Muscle of back (tissue), 11 donors: Measurements from ENCODE around the gene PEAK3. TPM values are rescaled to one million over a fixed set of nuclear protein-coding genes. Genes with fewer than 3 reads are reported as not detected.

ENCODE experiments used
- DNase-seq, 3 donors: peaks; one replicate each; pipeline versions ENCODE4 v3.0.0 to v3.0.0-alpha.2; 2013
- polyA plus RNA-seq, 10 donors: library from polyadenylated mRNA; unstranded; fragments of 120-200 nt; gene quantifications; one replicate each; pipeline ENCODE4 v1.2.1, GENCODE V29; 2013; ENCODE audit not compliant: insufficient read length in 10 of 10

Gene PEAK3
- polyA plus RNA-seq, 10 donors = 0.05 to 0.24 (median 0.09) TPM; not detected in 2

DNA sequence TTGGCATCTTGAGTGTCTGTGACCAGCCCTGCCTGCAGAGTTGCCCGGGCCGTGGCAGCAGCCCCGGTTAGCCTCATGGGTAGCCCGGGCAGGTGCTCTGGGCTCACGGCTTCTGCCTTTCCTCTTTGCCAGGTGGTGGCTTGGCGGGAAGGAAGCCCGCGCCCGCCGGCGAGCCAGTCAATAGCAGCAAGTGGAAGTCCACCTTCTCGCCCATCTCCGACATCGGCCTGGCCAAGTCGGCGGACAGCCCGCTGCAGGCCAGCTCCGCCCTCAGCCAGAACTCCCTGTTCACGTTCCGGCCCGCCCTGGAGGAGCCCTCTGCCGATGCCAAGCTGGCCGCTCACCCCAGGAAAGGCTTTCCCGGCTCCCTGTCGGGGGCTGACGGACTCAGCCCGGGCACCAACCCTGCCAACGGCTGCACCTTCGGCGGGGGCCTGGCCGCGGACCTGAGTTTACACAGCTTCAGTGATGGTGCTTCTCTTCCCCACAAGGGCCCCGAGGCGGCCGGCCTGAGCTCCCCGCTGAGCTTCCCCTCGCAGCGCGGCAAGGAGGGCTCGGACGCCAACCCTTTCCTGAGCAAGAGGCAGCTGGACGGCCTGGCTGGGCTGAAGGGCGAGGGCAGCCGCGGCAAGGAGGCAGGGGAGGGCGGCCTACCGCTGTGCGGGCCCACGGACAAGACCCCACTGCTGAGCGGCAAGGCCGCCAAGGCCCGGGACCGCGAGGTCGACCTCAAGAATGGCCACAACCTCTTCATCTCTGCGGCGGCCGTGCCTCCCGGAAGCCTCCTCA lies 55.7 kb downstream of the PEAK3 start:
- no peak for DNase-seq

DNA sequence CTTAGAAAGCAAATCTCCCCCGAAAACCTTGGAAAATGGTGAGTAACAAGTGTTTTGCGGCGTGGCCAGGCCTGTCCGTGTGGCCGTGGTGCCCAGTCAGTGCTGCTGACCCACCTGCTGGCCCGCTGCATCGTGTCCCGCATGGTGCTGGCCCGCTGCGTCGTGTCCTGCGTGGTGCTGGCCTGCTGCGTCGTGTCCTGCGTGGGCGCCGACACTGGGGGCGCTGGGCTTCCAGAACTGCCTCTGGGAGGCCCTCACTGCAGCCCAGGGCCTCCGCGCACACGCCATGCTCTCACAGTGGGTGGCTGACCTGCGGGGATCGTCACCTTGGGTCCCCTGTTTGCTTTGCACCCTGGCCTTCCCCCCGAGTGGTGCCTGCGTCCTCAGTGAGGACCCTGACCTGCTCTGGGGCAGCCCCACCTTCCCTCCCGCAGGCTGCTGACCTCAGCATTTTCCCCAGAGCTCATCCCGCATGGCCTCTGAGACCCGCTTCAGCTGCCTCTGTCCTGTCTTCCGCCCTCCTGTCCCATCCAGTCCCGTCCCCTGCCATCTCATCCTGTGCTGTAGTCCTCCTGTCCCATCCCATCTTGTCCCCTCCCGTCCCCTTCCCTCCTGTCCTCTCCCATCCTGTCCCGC lies 56.4 kb downstream of the PEAK3 start:
- no peak for DNase-seq

DNA sequence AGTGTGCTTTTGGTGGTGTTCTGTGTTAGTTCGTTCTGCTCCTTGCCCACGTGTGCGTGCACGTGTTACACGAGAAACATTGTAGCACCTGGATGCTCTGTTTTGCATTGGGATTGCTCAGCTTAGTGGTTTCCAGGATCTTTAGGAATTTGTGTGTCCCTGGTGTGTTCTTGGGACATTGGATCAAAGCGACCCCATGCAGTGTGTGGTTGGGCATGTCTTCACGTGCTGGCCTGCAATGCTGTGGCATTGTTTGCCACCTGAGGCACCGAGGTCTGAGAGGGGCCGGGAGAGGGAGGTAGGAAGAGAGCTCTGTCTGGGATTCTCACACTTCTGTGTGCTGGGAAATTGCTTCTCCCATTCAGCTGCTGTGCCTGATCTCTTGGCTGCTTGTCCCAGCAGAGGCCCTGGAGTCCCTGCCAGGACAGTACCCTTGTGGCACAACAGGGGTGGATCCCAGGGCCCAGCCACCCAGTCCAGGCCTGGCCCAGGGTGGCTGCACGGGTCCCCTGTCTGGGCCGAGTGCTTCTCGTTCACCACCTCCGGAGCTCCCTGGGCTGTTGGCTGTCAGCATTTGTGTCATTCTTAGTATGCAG lies 57.1 kb downstream of the PEAK3 start:
- DNase-seq = no peak

Other genes starting within 250 kb of the PEAK3 start
- gene MKNK2, start 230.9 kb downstream of the PEAK3 start, polyA plus RNA-seq = 10 to 100 TPM; 59.6 to 92.7 (median 76.8) TPM
- gene MOB3A, start 185.8 kb downstream of the PEAK3 start, polyA plus RNA-seq = 10 to 100 TPM; 13.5 to 19.9 (median 15.6) TPM
- 1 to 10 TPM; 1.1 to 3.9 (median 1.7) TPM for gene IZUMO4, start 185.3 kb downstream of the PEAK3 start, polyA plus RNA-seq
- gene AP3D1, start 130.6 kb downstream of the PEAK3 start, polyA plus RNA-seq = 10 to 100 TPM; 52.0 to 77.1 (median 62.3) TPM
- gene DOT1L, start 118.2 kb downstream of the PEAK3 start, polyA plus RNA-seq = 10 to 100 TPM; 17.3 to 22.6 (median 20.4) TPM
- 10 to 100 TPM; 46.6 to 83.3 (median 62.3) TPM for gene PLEKHJ1, start 45.8 kb downstream of the PEAK3 start, polyA plus RNA-seq
- 10 to 100 TPM; 48.0 to 78.1 (median 59.7) TPM for gene SF3A2, start 45.4 kb downstream of the PEAK3 start, polyA plus RNA-seq
- 1 to 10 TPM; 1.4 to 6.6 (median 3.0) TPM for gene AMH, start 32.9 kb downstream of the PEAK3 start, polyA plus RNA-seq
- gene JSRP1, start 25.8 kb downstream of the PEAK3 start, polyA plus RNA-seq = 10 to 100 TPM; 46.9 to 73.3 (median 52.7) TPM
- under 1 TPM in 4 of 10 donors, not detected in 6; 0.05 to 0.27 (median 0.09) TPM for gene LINGO3, start 26.0 kb upstream of the PEAK3 start, polyA plus RNA-seq
- gene LSM7, start 46.4 kb upstream of the PEAK3 start, polyA plus RNA-seq = 100 to 1,000 TPM in 1 of 10 donors, 10 to 100 TPM in 9; 51.1 to 113 (median 65.5) TPM
- 10 to 100 TPM; 18.7 to 52.0 (median 35.8) TPM for gene SPPL2B, start 46.5 kb upstream of the PEAK3 start, polyA plus RNA-seq
- gene TMPRSS9, start 78.1 kb upstream of the PEAK3 start, polyA plus RNA-seq = under 1 TPM; 0.11 to 0.64 (median 0.17) TPM
- 100 to 1,000 TPM in 2 of 10 donors, 10 to 100 TPM in 8; 56.2 to 113 (median 73.8) TPM for gene TIMM13, start 145.4 kb upstream of the PEAK3 start, polyA plus RNA-seq
- 100 to 1,000 TPM in 1 of 10 donors, 10 to 100 TPM in 9; 46.0 to 112 (median 63.7) TPM for gene LMNB2, start 174.8 kb upstream of the PEAK3 start, polyA plus RNA-seq
- 10 to 100 TPM in 7 of 10 donors, 1 to 10 TPM in 3; 5.8 to 34.0 (median 10.3) TPM for gene GADD45B, start 194.0 kb upstream of the PEAK3 start, polyA plus RNA-seq